RWPE2 (cell line): ENCODE results near the gene MEF2B.

Experiments used
- ATAC-seq: fragments of 200-7000 bp; cut with Tn5 transposase; 3 replicates; pipeline ENCODE4 v1.9.1; 2021; ENCODE audit warnings: low read depth
- DNase-seq: peaks from one replicate; pipeline ENCODE4 v3.0.0-alpha.2; 2020; ENCODE audit warnings: low spot score
- H3K27ac ChIP-seq: fragments of 450-650 bp; 2 replicates; pipeline ENCODE4 v1.5.1; 2017; ENCODE audit warnings: mild to moderate bottlenecking; ENCODE audit not compliant: poor library complexity, severe bottlenecking
- H3K27me3 ChIP-seq: fragments of 250-450 bp; sonication (Bioruptor Pico); 2 replicates; pipeline ENCODE4 v1.5.1; 2021; ENCODE audit warnings: mild to moderate bottlenecking, moderate library complexity; ENCODE audit not compliant: insufficient read depth, poor library complexity, severe bottlenecking
- H3K36me3 ChIP-seq: fragments of 250-450 bp; sonication (Bioruptor Pico); 2 replicates; pipeline ENCODE4 v1.5.1; 2020; ENCODE audit warnings: low read depth, mild to moderate bottlenecking, moderate library complexity
- H3K4me1 ChIP-seq: fragments of 250-450 bp; sonication (Bioruptor Pico); 2 replicates; pipeline ENCODE4 v1.5.1; 2021; ENCODE audit warnings: mild to moderate bottlenecking, moderate library complexity; ENCODE audit not compliant: insufficient read depth, poor library complexity, severe bottlenecking
- H3K4me3 ChIP-seq: fragments of 250-450 bp; sonication (Bioruptor Pico); 2 replicates; pipeline ENCODE4 v1.5.1; 2021; ENCODE audit warnings: mild to moderate bottlenecking, moderate library complexity; ENCODE audit not compliant: severe bottlenecking
- H3K9me3 ChIP-seq: fragments of 250-450 bp; sonication (Bioruptor Pico); 2 replicates; pipeline ENCODE4 v1.5.1; 2021; ENCODE audit warnings: mild to moderate bottlenecking, moderate library complexity; ENCODE audit not compliant: severe bottlenecking
- CTCF ChIP-seq: fragments of 450-650 bp; IDR thresholded peaks from one replicate; pipeline ENCODE4 v1.5.1; 2017; ENCODE audit warnings: mild to moderate bottlenecking, moderate library complexity; ENCODE audit not compliant: poor library complexity, severe bottlenecking

The MEF2B gene

GRCh38 chr19:19101540-19101939 is 68.5 kb downstream of the MEF2B start:
- ATAC-seq (no peak), DNase-seq (no peak)
- no peaks in the 10 kb centered on the region for H3K36me3 ChIP-seq
- no peaks in the 10 kb centered on the region for H3K27me3 ChIP-seq
- H3K27ac ChIP-seq: no peak overlapping the region
- no peaks in the 10 kb centered on the region for H3K9me3 ChIP-seq
- TF ChIP-seq CTCF: no peak
- H3K4me1 ChIP-seq: no peaks in the 10 kb centered on the region
- H3K4me3 ChIP-seq: no peak overlapping the region

- ATAC-seq: no peak
- Histone ChIP-seq H3K27ac (no peak overlapping the region), H3K27me3 (no peaks in the 10 kb centered on the region), H3K9me3 (no peaks in the 10 kb centered on the region), H3K36me3 (no peaks in the 10 kb centered on the region), H3K4me1 (no peaks in the 10 kb centered on the region), H3K4me3 (no peak overlapping the region)
- no peak for TF ChIP-seq CTCF
- DNase-seq: no peak
These were observed 71.1 kb downstream of the MEF2B start for GRCh38 chr19:19098703-19099632.

GRCh38 chr19:19098084-19098702 is 71.9 kb downstream of the MEF2B start:
- no peak overlapping the region for H3K4me3 ChIP-seq
- no peak for DNase-seq
- no peak for TF ChIP-seq CTCF
- no peaks in the 10 kb centered on the region for H3K4me1 ChIP-seq
- no peaks in the 10 kb centered on the region for H3K27me3 ChIP-seq
- no peaks in the 10 kb centered on the region for H3K36me3 ChIP-seq
- H3K27ac ChIP-seq: no peak overlapping the region
- ATAC-seq: peak; percentile 41; the same call in 1 of the 3 replicates
- no peaks in the 10 kb centered on the region for H3K9me3 ChIP-seq

- no peaks in the 10 kb centered on the region for H3K36me3 ChIP-seq
- H3K9me3 ChIP-seq: no peaks in the 10 kb centered on the region
- ATAC-seq (no peak), DNase-seq (no peak)
- H3K4me1 ChIP-seq: no peaks in the 10 kb centered on the region
- H3K27ac ChIP-seq: no peak overlapping the region
- TF ChIP-seq CTCF: no peak
- H3K4me3 ChIP-seq: no peak overlapping the region
- no peaks in the 10 kb centered on the region for H3K27me3 ChIP-seq
These were observed 73.1 kb downstream of the MEF2B start for GRCh38 chr19:19096641-19097627.
